Endodermal cell (in vitro differentiated cells): ENCODE measurements around the gene ZKSCAN2. TPM values are rescaled to one million over a fixed set of nuclear protein-coding genes. Genes with fewer than 3 reads are reported as not detected.

Source experiments
- DNase-seq: peaks from one replicate; pipeline ENCODE4 v3.0.0-alpha.2; 2017
- H3K27ac ChIP-seq: 2 replicates; pipeline ENCODE4 v1.5.1; 2013; ENCODE audit warnings: mild to moderate bottlenecking, low read depth, low read length, moderate library complexity
- H3K27me3 ChIP-seq: 2 replicates; pipeline ENCODE4 v1.6.1; 2013; ENCODE audit warnings: mild to moderate bottlenecking, low read length, moderate library complexity; ENCODE audit not compliant: insufficient read depth, control insufficient read depth, poor library complexity, severe bottlenecking
- H3K36me3 ChIP-seq: 2 replicates; pipeline ENCODE4 v1.7.0; 2013; ENCODE audit warnings: mild to moderate bottlenecking, low read length, moderate library complexity; ENCODE audit not compliant: control insufficient read depth, insufficient read depth
- H3K4me1 ChIP-seq: one replicate; pipeline ENCODE4 v1.7.0; 2013; ENCODE audit warnings: low read length; ENCODE audit not compliant: control insufficient read depth, insufficient read depth
- H3K4me3 ChIP-seq: 2 replicates; pipeline ENCODE4 v1.5.1; 2013; ENCODE audit warnings: mild to moderate bottlenecking, low read length, moderate library complexity
- H3K9ac ChIP-seq: 2 replicates; pipeline ENCODE4 v1.6.1; 2013; ENCODE audit warnings: mild to moderate bottlenecking, low read length, moderate library complexity; ENCODE audit not compliant: poor library complexity, severe bottlenecking; ENCODE audit errors: extremely low read depth
- H3K9me3 ChIP-seq: 2 replicates; pipeline ENCODE4 v1.6.1; 2013; ENCODE audit warnings: mild to moderate bottlenecking, low read length, moderate library complexity; ENCODE audit not compliant: control insufficient read depth
- H3K27ac Mint-ChIP-seq: 2 replicates; pipeline ENCODE4 v1.8.0; 2020; ENCODE audit warnings: mixed read lengths
- H3K27me3 Mint-ChIP-seq: 2 replicates; pipeline ENCODE4 v1.8.0; 2021; ENCODE audit warnings: mild to moderate bottlenecking, mixed read lengths; ENCODE audit not compliant: insufficient read depth
- H3K36me3 Mint-ChIP-seq: 2 replicates; pipeline ENCODE4 v1.8.0; 2020; ENCODE audit warnings: low read depth, mixed read lengths
- H3K4me1 Mint-ChIP-seq: 2 replicates; pipeline ENCODE4 v1.8.0; 2020; ENCODE audit warnings: mixed read lengths
- H3K4me3 Mint-ChIP-seq: 2 replicates; pipeline ENCODE4 v1.8.0; 2020; ENCODE audit warnings: mild to moderate bottlenecking, moderate library complexity, mixed read lengths
- H3K9me3 Mint-ChIP-seq: 2 replicates; pipeline ENCODE4 v1.8.0; 2020; ENCODE audit warnings: mild to moderate bottlenecking, mixed read lengths
- WGBS, 2 experiments: methylation state at CpG; one replicate each; pipeline versions ENCODE4 v1.1.5 to v1.1.7; 2013; ENCODE audit warnings: missing lambda C conversion rate in 2 of 2, mixed read lengths in 1 of 2; ENCODE audit not compliant: insufficient coverage in 1 of 2, insufficient read length in 1 of 2; 5-methylcytosine and 5-hydroxymethylcytosine counted together
- total RNA-seq, 2 donors: library from RNA; stranded (reverse); fragmentation: NEBNext Ultra II Directional in 1 of 2; extraction: Animal tissue kit (Norgen Biotek cat#: 25700) in 1 of 2; gene quantifications; 2 replicates in 1 of 2; 3 replicates in 1 of 2; pipeline ENCODE4 v1.2.1, GENCODE V29; 2021
- TF ChIP-seq, protein P1 (sequence below): fragments of 200-600 bp; sonication (generic); conservative IDR thresholded peaks from 2 replicates; pipeline ENCODE4 v1.5.0; 2021; ENCODE audit warnings: antibody characterized with exemption, mild to moderate bottlenecking

Gene ZKSCAN2
- total RNA-seq, 2 donors from 2014 or later: 19.2 to 19.6 TPM

DNA sequence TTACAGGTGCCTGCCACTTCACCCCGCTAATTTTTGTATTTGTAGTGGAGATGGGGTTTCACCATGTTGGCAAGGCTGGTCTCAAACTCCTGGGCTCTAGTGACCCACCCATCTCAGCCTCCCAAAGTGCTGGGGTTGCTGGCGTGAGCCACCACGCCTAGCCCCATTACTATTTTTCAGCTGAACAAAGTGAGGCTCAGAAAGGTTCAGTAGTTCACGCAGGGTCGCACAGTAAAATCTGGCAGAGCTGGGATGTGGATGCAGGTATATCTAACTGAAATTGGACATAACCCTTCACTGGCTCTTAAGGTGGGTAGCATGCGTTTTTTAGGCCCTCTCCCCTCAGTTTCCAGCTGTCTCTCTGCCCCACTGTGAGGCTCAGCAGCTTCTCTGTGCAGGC, 33.7 kb downstream of the ZKSCAN2 start:
- no peak overlapping the region for H3K4me3 ChIP-seq
- no peaks in the 10 kb centered on the region for H3K27me3 ChIP-seq
- H3K36me3 ChIP-seq: no peaks in the 10 kb centered on the region
- Mint-ChIP-seq H3K36me3 (no peaks in the 10 kb centered on the region), H3K27me3 (peaks cover 1% of the 10 kb centered on the region), H3K4me1 (peaks cover 2% of the 10 kb centered on the region), H3K4me3 (no peak overlapping the region), H3K27ac (no peak overlapping the region), H3K9me3 (no peaks in the 10 kb centered on the region)
- WGBS, 2 experiments: 89 to 100% methylated on average over 3 to 6 of the region's 6 CpGs
- H3K9me3 ChIP-seq: no peaks in the 10 kb centered on the region
- DNase-seq: no peak
- TF ChIP-seq, protein P1, sequence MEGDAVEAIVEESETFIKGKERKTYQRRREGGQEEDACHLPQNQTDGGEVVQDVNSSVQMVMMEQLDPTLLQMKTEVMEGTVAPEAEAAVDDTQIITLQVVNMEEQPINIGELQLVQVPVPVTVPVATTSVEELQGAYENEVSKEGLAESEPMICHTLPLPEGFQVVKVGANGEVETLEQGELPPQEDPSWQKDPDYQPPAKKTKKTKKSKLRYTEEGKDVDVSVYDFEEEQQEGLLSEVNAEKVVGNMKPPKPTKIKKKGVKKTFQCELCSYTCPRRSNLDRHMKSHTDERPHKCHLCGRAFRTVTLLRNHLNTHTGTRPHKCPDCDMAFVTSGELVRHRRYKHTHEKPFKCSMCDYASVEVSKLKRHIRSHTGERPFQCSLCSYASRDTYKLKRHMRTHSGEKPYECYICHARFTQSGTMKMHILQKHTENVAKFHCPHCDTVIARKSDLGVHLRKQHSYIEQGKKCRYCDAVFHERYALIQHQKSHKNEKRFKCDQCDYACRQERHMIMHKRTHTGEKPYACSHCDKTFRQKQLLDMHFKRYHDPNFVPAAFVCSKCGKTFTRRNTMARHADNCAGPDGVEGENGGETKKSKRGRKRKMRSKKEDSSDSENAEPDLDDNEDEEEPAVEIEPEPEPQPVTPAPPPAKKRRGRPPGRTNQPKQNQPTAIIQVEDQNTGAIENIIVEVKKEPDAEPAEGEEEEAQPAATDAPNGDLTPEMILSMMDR: no peak
- no peak overlapping the region for H3K9ac ChIP-seq
- no peak overlapping the region for H3K27ac ChIP-seq
- no peaks in the 10 kb centered on the region for H3K4me1 ChIP-seq

DNA sequence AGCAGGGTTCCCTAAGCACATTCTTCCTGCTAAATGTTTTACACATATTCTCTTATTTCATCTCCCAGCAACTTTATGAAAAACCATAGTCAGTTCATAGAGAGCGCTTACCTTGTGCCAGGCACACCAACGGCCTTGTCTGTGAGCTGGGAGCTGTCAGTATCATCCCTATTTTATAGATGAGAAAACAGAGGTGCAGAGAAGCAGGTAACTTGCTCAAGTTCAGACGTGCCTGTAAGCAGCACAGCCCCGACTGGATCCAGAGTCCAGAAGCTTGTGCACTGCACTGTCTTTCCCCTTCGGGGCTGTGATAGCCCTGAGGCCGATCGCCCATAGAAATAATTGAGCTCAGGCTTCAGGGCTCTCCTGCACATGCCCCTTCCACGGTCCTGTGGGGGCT, 34.7 kb downstream of the ZKSCAN2 start:
- DNase-seq: no peak
- Mint-ChIP-seq H3K27ac (no peak overlapping the region), H3K4me3 (no peak overlapping the region), H3K27me3 (peaks cover 1% of the 10 kb centered on the region), H3K9me3 (no peaks in the 10 kb centered on the region), H3K36me3 (no peaks in the 10 kb centered on the region), H3K4me1 (no peaks in the 10 kb centered on the region)
- no peaks in the 10 kb centered on the region for H3K9me3 ChIP-seq
- H3K9ac ChIP-seq: no peak overlapping the region
- no peaks in the 10 kb centered on the region for H3K27me3 ChIP-seq
- H3K4me1 ChIP-seq: no peaks in the 10 kb centered on the region
- WGBS, 2 experiments: 77 to 90% methylated on average over 7 to 8 of the region's 8 CpGs
- H3K36me3 ChIP-seq: no peaks in the 10 kb centered on the region
- no peak overlapping the region for H3K27ac ChIP-seq
- no peak overlapping the region for H3K4me3 ChIP-seq
- TF ChIP-seq, protein P1: no peak

DNA sequence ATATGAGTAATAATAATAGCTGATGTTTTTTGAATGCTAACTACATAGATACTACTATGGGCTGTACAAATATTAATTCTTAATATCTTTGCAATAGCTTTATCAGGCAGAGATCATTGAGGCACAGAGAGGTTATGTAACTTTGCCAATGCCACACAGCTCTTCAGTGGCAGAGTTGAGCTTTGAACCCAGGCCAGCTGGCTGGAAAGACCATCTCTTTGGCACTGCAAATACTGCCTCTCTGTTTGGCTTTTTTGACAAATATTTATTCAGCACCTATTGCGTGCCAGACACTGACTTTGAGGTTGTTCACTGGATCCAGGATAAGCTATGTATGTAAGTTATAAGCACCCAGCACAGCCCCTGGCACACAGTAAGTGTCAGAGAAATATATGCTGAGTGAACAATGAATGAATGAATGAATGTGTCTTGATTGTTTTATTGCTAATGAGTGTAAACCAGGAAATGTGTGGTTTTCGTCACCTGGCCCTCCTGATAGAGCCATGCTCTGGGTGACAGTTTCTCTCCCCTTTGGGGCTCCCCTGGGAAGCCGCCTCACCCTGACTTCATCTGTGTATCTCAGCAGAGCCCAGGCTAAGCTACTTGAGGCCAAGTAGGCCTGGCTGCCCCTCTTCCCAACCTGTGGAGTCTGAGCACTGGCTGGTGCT, 38.4 kb downstream of the ZKSCAN2 start:
- Histone ChIP-seq H3K36me3 (no peaks in the 10 kb centered on the region), H3K27ac (no peak overlapping the region), H3K4me1 (no peaks in the 10 kb centered on the region), H3K9me3 (no peaks in the 10 kb centered on the region), H3K27me3 (no peaks in the 10 kb centered on the region), H3K4me3 (no peak overlapping the region), H3K9ac (no peak overlapping the region)
- 93 to 100% methylated on average over 1 to 3 of the region's 3 CpGs for WGBS, 2 experiments
- TF ChIP-seq, protein P1: no peak
- Mint-ChIP-seq H3K36me3 (no peaks in the 10 kb centered on the region), H3K9me3 (no peaks in the 10 kb centered on the region), H3K27ac (no peak overlapping the region), H3K4me3 (no peak overlapping the region), H3K27me3 (peaks cover 2% of the 10 kb centered on the region), H3K4me1 (peaks cover 7% of the 10 kb centered on the region)
- DNase-seq: no peak
